ENCODE data around the gene PTRH1. TPM values are rescaled to one million over a fixed set of nuclear protein-coding genes. Genes with fewer than 3 reads are reported as not detected.

PTRH1 gene
- total and polyA plus RNA-seq, 10 of the 15 experiments (the other 5 are each of a cell fraction or from before 2014, with no cell fraction given): 0.69 to 38.4 (median 10.2) TPM

DNA sequence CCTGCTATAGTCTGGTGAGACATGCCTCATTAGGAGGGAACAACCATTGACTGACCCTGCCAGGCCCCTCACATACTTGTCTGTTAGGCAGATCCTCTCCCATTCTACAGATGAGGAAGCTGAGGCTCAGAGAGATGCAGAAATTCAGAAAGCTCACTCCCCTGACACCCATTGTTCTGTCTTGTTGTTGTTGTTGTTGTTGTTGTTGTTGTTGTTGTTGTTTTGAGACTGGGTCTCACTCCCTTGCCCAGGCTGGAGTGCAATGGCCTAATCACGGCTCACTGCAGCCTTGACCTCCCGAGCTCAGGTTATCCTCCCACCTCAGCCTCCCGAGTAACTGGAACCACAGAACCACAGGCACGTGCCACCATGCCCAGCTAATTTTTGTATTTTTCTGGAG, 21.8 kb downstream of the PTRH1 start:
- ChIA-PET CTCF (no interaction called here), RAD21 (ENCODE audit: unreplicated experiment) (no interaction called here), SMC1A (ENCODE audit: uncharacterized antibody, unreplicated experiment) (interaction anchor here (0.7 kb wide), 1 partner anchor 65 kb away, joined by 3 read pairs; no protein-coding TSS in a partner anchor), POLR2A (no interaction called here)
- H4K20me1 ChIP-seq (ENCODE audit: control insufficient read depth, insufficient read depth): no peaks in the 10 kb centered on the region
- no peak for FAIRE-seq
- no peak for ATAC-seq
- no peak overlapping the region for H3K9ac ChIP-seq (ENCODE audit: control insufficient read depth, insufficient read depth, low read length)
- no peak overlapping the region for H3K4me3 ChIP-seq
- no peaks in the 10 kb centered on the region for H3K9me3 ChIP-seq (replicated peaks; ENCODE audit: control insufficient read depth, insufficient read depth, low read length)
- no peaks in the 10 kb centered on the region for H3K79me2 ChIP-seq (ENCODE audit: control insufficient read depth, insufficient read depth, low read length)
- TF ChIP-seq TCF7 (IDR thresholded peaks at IDR 0.05; ENCODE audit: borderline replicate concordance) (no peak), FOXK2 (IDR thresholded peaks at IDR 0.05) (no peak), NR2C1 (IDR thresholded peaks at IDR 0.05) (no peak)
- TF ChIP-seq, protein P1, sequence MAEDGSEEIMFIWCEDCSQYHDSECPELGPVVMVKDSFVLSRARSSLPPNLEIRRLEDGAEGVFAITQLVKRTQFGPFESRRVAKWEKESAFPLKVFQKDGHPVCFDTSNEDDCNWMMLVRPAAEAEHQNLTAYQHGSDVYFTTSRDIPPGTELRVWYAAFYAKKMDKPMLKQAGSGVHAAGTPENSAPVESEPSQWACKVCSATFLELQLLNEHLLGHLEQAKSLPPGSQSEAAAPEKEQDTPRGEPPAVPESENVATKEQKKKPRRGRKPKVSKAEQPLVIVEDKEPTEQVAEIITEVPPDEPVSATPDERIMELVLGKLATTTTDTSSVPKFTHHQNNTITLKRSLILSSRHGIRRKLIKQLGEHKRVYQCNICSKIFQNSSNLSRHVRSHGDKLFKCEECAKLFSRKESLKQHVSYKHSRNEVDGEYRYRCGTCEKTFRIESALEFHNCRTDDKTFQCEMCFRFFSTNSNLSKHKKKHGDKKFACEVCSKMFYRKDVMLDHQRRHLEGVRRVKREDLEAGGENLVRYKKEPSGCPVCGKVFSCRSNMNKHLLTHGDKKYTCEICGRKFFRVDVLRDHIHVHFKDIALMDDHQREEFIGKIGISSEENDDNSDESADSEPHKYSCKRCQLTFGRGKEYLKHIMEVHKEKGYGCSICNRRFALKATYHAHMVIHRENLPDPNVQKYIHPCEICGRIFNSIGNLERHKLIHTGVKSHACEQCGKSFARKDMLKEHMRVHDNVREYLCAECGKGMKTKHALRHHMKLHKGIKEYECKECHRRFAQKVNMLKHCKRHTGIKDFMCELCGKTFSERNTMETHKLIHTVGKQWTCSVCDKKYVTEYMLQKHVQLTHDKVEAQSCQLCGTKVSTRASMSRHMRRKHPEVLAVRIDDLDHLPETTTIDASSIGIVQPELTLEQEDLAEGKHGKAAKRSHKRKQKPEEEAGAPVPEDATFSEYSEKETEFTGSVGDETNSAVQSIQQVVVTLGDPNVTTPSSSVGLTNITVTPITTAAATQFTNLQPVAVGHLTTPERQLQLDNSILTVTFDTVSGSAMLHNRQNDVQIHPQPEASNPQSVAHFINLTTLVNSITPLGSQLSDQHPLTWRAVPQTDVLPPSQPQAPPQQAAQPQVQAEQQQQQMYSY (CRISPR knock-in tag; IDR thresholded peaks at IDR 0.05): no peak
- BruUV-seq (replicated peaks): no TSS peak
- H3K27ac ChIP-seq (ENCODE audit: control insufficient read depth, insufficient read depth): no peak overlapping the region
- H3K36me3 ChIP-seq (ENCODE audit: control insufficient read depth in 2 of 2, insufficient read depth in 2 of 2, low read length in 1 of 2): no peaks in the 10 kb centered on the region
- H3K4me2 ChIP-seq (ENCODE audit: control insufficient read depth, insufficient read depth): no peak overlapping the region
- intact Hi-C loops (cut with micrococcal nuclease; ENCODE audit: unreplicated experiment): no loop called here
- H3K4me1 ChIP-seq (ENCODE audit: control insufficient read depth, insufficient read depth, low read length): no peaks in the 10 kb centered on the region
- in situ Hi-C loops (cut with MboI): no loop called here
- H3K27me3 ChIP-seq (replicated peaks in 1 of 2; ENCODE audit: control insufficient read depth in 2 of 2, insufficient read depth in 2 of 2, low read length in 1 of 2): no peaks in the 10 kb centered on the region
- WGBS (ENCODE audit: insufficient coverage, insufficient replicate concordance, low lambda C conversion rate, missing lambda C conversion rate): 58% methylated on average over 4 of the region's 4 CpGs
- H2AFZ ChIP-seq (ENCODE audit: control insufficient read depth, low read depth, low read length): no peak overlapping the region
- DNase-seq (ENCODE audit: low read depth, low spot score): no peak

DNA sequence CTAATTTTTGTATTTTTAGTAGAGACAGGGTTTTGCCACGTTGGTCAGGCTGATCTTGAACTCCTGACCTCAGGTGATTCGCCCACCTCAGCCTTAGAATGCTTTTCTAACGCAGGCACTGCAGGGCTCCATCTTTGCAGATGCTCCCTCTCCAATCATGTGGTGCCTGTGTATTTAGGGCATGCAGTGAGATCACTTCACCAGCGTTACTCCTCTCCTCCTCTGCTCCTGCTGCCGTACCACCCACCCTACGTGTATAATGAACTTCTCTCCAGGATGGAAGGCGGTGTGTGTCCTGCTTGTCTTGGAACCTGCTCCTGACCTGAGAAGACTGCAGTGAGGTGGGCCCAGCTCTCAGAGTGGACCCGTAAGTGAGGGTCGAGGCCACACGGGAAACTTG, 22.3 kb downstream of the PTRH1 start:
- SMC1A ChIA-PET (ENCODE audit: uncharacterized antibody, unreplicated experiment): no interaction called here
- Histone ChIP-seq H3K27me3 (replicated peaks in 1 of 2; ENCODE audit: control insufficient read depth in 2 of 2, insufficient read depth in 2 of 2, low read length in 1 of 2) (no peaks in the 10 kb centered on the region), H3K27ac (ENCODE audit: control insufficient read depth, insufficient read depth) (no peak overlapping the region), H3K9me3 (replicated peaks; ENCODE audit: control insufficient read depth, insufficient read depth, low read length) (no peaks in the 10 kb centered on the region), H3K4me3 (no peak overlapping the region), H3K36me3 (ENCODE audit: control insufficient read depth in 2 of 2, insufficient read depth in 2 of 2, low read length in 1 of 2) (no peaks in the 10 kb centered on the region), H2AFZ (ENCODE audit: control insufficient read depth, low read depth, low read length) (no peak overlapping the region), H3K4me1 (ENCODE audit: control insufficient read depth, insufficient read depth, low read length) (no peaks in the 10 kb centered on the region), H4K20me1 (ENCODE audit: control insufficient read depth, insufficient read depth) (no peaks in the 10 kb centered on the region), H3K4me2 (ENCODE audit: control insufficient read depth, insufficient read depth) (no peak overlapping the region), H3K9ac (ENCODE audit: control insufficient read depth, insufficient read depth, low read length) (no peak overlapping the region), H3K79me2 (ENCODE audit: control insufficient read depth, insufficient read depth, low read length) (no peaks in the 10 kb centered on the region)
- BruUV-seq (replicated peaks): no TSS peak
- in situ Hi-C loops (cut with MboI) (no loop called here), intact Hi-C loops (cut with micrococcal nuclease; ENCODE audit: unreplicated experiment) (no loop called here)
- CTCF ChIA-PET: no interaction called here
- FAIRE-seq (no peak), DNase-seq (ENCODE audit: low read depth, low spot score) (no peak), ATAC-seq (no peak)
- POLR2A ChIA-PET: no interaction called here
- RAD21 ChIA-PET (ENCODE audit: unreplicated experiment): no interaction called here
- WGBS (ENCODE audit: insufficient coverage, insufficient replicate concordance, low lambda C conversion rate, missing lambda C conversion rate): 23% methylated on average over 10 of the region's 10 CpGs
- no peak for TF ChIP-seq SPI1 (IDR thresholded peaks at IDR 0.05; ENCODE audit: borderline replicate concordance, insufficient read depth, low read depth, low read length)
- TF ChIP-seq TARDBP (IDR thresholded peaks at IDR 0.05; ENCODE audit: borderline replicate concordance): no peak
- TF ChIP-seq ATF7 (IDR thresholded peaks at IDR 0.05; ENCODE audit: low read depth): no peak
- no peak for TF ChIP-seq NR2C1 (IDR thresholded peaks at IDR 0.05)
- TF ChIP-seq BACH1 (IDR thresholded peaks at IDR 0.05; ENCODE audit: borderline replicate concordance): no peak
- TF ChIP-seq MYB (IDR thresholded peaks at IDR 0.05; ENCODE audit: borderline replicate concordance, low read depth, low read length): no peak
- no peak for TF ChIP-seq TCF3 (IDR thresholded peaks at IDR 0.05; ENCODE audit: borderline replicate concordance, insufficient read depth, low read depth, low read length)
- TF ChIP-seq YBX1 (IDR thresholded peaks at IDR 0.05): no peak
- no peak for TF ChIP-seq RELA (IDR thresholded peaks at IDR 0.05; ENCODE audit: borderline replicate concordance, partially characterized antibody)
- no peak for TF ChIP-seq MXI1 (IDR thresholded peaks at IDR 0.05; ENCODE audit: low read depth, low read length)
- TF ChIP-seq, protein P2, sequence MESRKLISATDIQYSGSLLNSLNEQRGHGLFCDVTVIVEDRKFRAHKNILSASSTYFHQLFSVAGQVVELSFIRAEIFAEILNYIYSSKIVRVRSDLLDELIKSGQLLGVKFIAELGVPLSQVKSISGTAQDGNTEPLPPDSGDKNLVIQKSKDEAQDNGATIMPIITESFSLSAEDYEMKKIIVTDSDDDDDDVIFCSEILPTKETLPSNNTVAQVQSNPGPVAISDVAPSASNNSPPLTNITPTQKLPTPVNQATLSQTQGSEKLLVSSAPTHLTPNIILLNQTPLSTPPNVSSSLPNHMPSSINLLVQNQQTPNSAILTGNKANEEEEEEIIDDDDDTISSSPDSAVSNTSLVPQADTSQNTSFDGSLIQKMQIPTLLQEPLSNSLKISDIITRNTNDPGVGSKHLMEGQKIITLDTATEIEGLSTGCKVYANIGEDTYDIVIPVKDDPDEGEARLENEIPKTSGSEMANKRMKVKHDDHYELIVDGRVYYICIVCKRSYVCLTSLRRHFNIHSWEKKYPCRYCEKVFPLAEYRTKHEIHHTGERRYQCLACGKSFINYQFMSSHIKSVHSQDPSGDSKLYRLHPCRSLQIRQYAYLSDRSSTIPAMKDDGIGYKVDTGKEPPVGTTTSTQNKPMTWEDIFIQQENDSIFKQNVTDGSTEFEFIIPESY (IDR thresholded peaks at IDR 0.05): no peak
- TF ChIP-seq SUZ12 (IDR thresholded peaks at IDR 0.05; ENCODE audit: unreplicated experiment): no peak

Measured in GM12878 (cell line).